ENCODE results near the gene ARSG.

Gene ARSG

DNA sequence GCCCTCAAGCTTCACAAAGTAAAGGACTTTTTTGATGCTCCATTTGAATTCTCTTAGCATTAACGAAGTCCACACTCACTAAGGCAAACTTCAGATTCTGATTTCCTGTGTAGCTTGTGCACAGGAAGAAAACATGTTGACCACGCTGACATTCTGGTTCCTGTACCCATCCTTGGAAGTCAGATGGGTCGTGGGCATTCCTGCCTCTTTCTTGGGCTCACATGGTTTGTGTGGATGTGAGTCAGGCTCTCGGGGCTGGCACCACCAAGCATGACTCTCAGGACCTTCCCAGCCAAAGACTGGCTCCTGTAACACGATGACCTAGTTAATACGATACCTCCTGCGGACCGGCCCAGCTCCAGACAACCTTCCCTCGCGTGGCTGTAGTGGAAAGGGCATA lies 32.8 kb downstream of the ARSG start:
- Histone ChIP-seq H3K9me3 (ENCODE audit: insufficient read depth, low read length) (no peaks in the 10 kb centered on the region), H3K4me3 (ENCODE audit: insufficient read depth, low read length, poor library complexity, severe bottlenecking) (no peak overlapping the region), H3F3A (ENCODE audit: insufficient read depth) (no peaks in the 10 kb centered on the region), H3K9ac (ENCODE audit: low read length) (no peak overlapping the region), H2AFZ (ENCODE audit: low read depth, low read length, severe bottlenecking) (no peak overlapping the region), H3K27ac (ENCODE audit: low read depth, low read length) (no peak overlapping the region), H4K20me1 (ENCODE audit: low read depth, low read length) (no peaks in the 10 kb centered on the region), H3K79me2 (ENCODE audit: insufficient read depth, low read length) (no peaks in the 10 kb centered on the region), H3K4me2 (ENCODE audit: low read depth, low read length, poor library complexity, severe bottlenecking) (no peak overlapping the region), H3K27me3 (ENCODE audit: low read length) (no peaks in the 10 kb centered on the region), H3K9me2 (replicated peaks; ENCODE audit: insufficient read depth, low read length) (no peaks in the 10 kb centered on the region), H3K36me3 (ENCODE audit: low read length) (no peaks in the 10 kb centered on the region)
- TF ChIP-seq, protein P1, sequence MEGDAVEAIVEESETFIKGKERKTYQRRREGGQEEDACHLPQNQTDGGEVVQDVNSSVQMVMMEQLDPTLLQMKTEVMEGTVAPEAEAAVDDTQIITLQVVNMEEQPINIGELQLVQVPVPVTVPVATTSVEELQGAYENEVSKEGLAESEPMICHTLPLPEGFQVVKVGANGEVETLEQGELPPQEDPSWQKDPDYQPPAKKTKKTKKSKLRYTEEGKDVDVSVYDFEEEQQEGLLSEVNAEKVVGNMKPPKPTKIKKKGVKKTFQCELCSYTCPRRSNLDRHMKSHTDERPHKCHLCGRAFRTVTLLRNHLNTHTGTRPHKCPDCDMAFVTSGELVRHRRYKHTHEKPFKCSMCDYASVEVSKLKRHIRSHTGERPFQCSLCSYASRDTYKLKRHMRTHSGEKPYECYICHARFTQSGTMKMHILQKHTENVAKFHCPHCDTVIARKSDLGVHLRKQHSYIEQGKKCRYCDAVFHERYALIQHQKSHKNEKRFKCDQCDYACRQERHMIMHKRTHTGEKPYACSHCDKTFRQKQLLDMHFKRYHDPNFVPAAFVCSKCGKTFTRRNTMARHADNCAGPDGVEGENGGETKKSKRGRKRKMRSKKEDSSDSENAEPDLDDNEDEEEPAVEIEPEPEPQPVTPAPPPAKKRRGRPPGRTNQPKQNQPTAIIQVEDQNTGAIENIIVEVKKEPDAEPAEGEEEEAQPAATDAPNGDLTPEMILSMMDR (IDR thresholded peaks at IDR 0.05; ENCODE audit: insufficient read depth, low read length, poor library complexity, severe bottlenecking) = no peak
- TF ChIP-seq EZH2phosphoT487 (conservative IDR thresholded peaks at IDR 0.05; ENCODE audit: low read length) = no peak

DNA sequence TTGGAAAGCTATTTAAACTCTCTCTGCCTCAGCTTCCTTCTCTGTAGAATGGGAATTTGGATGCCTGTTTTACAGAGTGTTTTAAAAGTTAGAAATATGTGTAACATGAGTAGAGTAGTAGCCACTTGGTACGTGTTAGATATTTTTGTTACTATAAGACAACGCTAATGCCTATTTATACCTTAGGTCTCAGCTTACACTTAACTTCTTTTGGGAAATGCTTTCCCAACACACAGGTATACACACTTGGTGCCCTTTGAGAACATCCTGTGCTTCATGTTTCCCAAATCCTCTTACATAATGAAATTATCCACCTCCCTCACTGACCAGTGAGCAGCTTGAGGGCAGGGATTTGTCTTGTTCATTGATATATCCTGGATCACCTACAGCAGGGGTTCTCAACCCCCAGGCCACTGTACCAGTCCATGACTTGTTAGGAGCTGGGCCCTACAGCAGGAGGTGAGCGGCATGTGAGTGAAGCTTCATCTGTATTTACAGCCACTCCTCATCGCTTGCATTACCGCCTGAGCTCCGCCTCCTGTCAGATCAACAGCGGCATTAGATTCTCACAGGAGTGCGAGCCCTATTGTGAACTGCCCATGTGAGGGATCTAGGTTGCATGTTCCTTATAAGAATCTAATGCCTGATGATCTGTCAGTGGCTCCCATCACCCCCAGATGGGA lies 33.5 kb downstream of the ARSG start:
- H3K4me3 ChIP-seq (ENCODE audit: insufficient read depth, low read length, poor library complexity, severe bottlenecking) = no peak overlapping the region
- H4K20me1 ChIP-seq (ENCODE audit: low read depth, low read length) = no peaks in the 10 kb centered on the region
- no peaks in the 10 kb centered on the region for H3K79me2 ChIP-seq (ENCODE audit: insufficient read depth, low read length)
- no peaks in the 10 kb centered on the region for H3F3A ChIP-seq (ENCODE audit: insufficient read depth)
- H3K9ac ChIP-seq (ENCODE audit: low read length) = no peak overlapping the region
- no peak overlapping the region for H2AFZ ChIP-seq (ENCODE audit: low read depth, low read length, severe bottlenecking)
- no peaks in the 10 kb centered on the region for H3K9me3 ChIP-seq (ENCODE audit: insufficient read depth, low read length)
- TF ChIP-seq, protein P1 (IDR thresholded peaks at IDR 0.05; ENCODE audit: insufficient read depth, low read length, poor library complexity, severe bottlenecking) = no peak
- no peak for TF ChIP-seq EZH2phosphoT487 (conservative IDR thresholded peaks at IDR 0.05; ENCODE audit: low read length)
- H3K27me3 ChIP-seq (ENCODE audit: low read length) = no peaks in the 10 kb centered on the region
- no peak overlapping the region for H3K4me2 ChIP-seq (ENCODE audit: low read depth, low read length, poor library complexity, severe bottlenecking)
- no peaks in the 10 kb centered on the region for H3K9me2 ChIP-seq (replicated peaks; ENCODE audit: insufficient read depth, low read length)
- H3K27ac ChIP-seq (ENCODE audit: low read depth, low read length) = no peak overlapping the region
- H3K36me3 ChIP-seq (ENCODE audit: low read length) = no peaks in the 10 kb centered on the region

DNA sequence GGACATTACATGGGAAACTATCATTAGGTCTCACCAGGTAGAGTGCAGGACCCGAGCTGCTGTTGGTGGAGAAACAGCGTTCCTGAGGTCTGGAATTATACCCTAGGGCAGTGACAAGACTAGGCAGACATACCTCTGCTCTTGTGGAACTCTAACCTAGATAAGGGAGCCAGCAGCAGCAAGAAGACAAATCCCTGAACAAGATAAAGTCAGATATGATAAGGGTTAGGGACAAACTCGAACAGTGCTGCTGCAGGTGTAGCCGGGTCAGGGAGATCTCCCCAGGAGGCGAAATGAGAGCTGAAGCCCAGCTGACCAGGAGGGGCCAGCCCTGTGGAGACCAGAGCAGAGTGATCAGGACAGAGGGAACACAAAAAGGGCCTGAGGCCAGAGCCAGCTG lies 34.7 kb downstream of the ARSG start:
- no peak overlapping the region for H3K9ac ChIP-seq (ENCODE audit: low read length)
- H3K9me3 ChIP-seq (ENCODE audit: insufficient read depth, low read length) = no peaks in the 10 kb centered on the region
- H3K36me3 ChIP-seq (ENCODE audit: low read length) = no peaks in the 10 kb centered on the region
- no peaks in the 10 kb centered on the region for H3F3A ChIP-seq (ENCODE audit: insufficient read depth)
- no peaks in the 10 kb centered on the region for H3K9me2 ChIP-seq (replicated peaks; ENCODE audit: insufficient read depth, low read length)
- H3K4me2 ChIP-seq (ENCODE audit: low read depth, low read length, poor library complexity, severe bottlenecking) = no peak overlapping the region
- no peaks in the 10 kb centered on the region for H4K20me1 ChIP-seq (ENCODE audit: low read depth, low read length)
- H3K4me3 ChIP-seq (ENCODE audit: insufficient read depth, low read length, poor library complexity, severe bottlenecking) = no peak overlapping the region
- no peak overlapping the region for H2AFZ ChIP-seq (ENCODE audit: low read depth, low read length, severe bottlenecking)
- no peaks in the 10 kb centered on the region for H3K27me3 ChIP-seq (ENCODE audit: low read length)
- TF ChIP-seq, protein P1 (IDR thresholded peaks at IDR 0.05; ENCODE audit: insufficient read depth, low read length, poor library complexity, severe bottlenecking) = no peak
- TF ChIP-seq EZH2phosphoT487 (conservative IDR thresholded peaks at IDR 0.05; ENCODE audit: low read length) = no peak
- H3K27ac ChIP-seq (ENCODE audit: low read depth, low read length) = no peak overlapping the region
- H3K79me2 ChIP-seq (ENCODE audit: insufficient read depth, low read length) = no peaks in the 10 kb centered on the region

All from SU-DHL-6 (cell line).